ACC112 (cell line): ENCODE results near the gene USP36.
"Not testable (repeated sequence)": the region's sequence is repeated elsewhere in the genome, so short reads cannot be mapped to it uniquely, and the experiment has no call there.

Experiments used
- H2AFZ ChIP-seq: fragments of 200-600 bp; sonication (generic); one replicate; pipeline ENCODE4 v1.6.0; 2017; ENCODE audit warnings: antibody characterized with exemption, low read length; ENCODE audit not compliant: unreplicated experiment
- H3K27ac ChIP-seq: fragments of 200-600 bp; sonication (generic); 2 replicates; pipeline ENCODE4 v1.5.1; 2014; ENCODE audit warnings: low read depth, mild to moderate bottlenecking, antibody characterized with exemption, low read length, moderate library complexity
- H3K27me3 ChIP-seq: fragments of 200-600 bp; sonication (generic); 2 replicates; pipeline ENCODE4 v1.6.1; 2014; ENCODE audit warnings: mild to moderate bottlenecking, antibody characterized with exemption, low read length, moderate library complexity, mixed read lengths; ENCODE audit not compliant: insufficient read depth
- H3K36me3 ChIP-seq: fragments of 200-600 bp; sonication (generic); 2 replicates; pipeline ENCODE4 v1.6.1; 2016; ENCODE audit warnings: mild to moderate bottlenecking, antibody characterized with exemption, low read length, moderate library complexity, mixed read lengths; ENCODE audit not compliant: insufficient read depth
- H3K4me1 ChIP-seq: fragments of 200-600 bp; sonication (generic); one replicate; pipeline ENCODE4 v1.6.1; 2016; ENCODE audit warnings: low read length, mixed read lengths; ENCODE audit not compliant: insufficient read depth, unreplicated experiment, control insufficient read depth
- H3K4me3 ChIP-seq: fragments of 200-600 bp; sonication (generic); 2 replicates; pipeline ENCODE4 v1.5.1; 2014; ENCODE audit warnings: mild to moderate bottlenecking, low read depth, low read length
- H3K79me2 ChIP-seq: fragments of 200-600 bp; sonication (generic); one replicate; pipeline ENCODE4 v1.6.0; 2016; ENCODE audit warnings: low read length; ENCODE audit not compliant: control insufficient read depth, unreplicated experiment, insufficient read depth

USP36 gene

GRCh38 chr17:78840780-78841611 lies at the start of gene USP36:
Gene USP36 (minus strand): TSS chr17:78840814. CDS start chr17:78836363, 4,451 bp downstream.
- peaks cover 41% of the 10 kb centered on the region for H3K79me2 ChIP-seq
- H3K4me3 ChIP-seq = peak within 1 kb of the TSS; percentile 96
- H3K27me3 ChIP-seq = no peaks in the 10 kb centered on the region
- peak within 1 kb of the TSS; percentile 88 for H2AFZ ChIP-seq
- peaks cover 26% of the 10 kb centered on the region for H3K4me1 ChIP-seq
- peaks cover 14% of the 10 kb centered on the region for H3K36me3 ChIP-seq
- peak within 1 kb of the TSS; percentile 92 for H3K27ac ChIP-seq

DNA sequence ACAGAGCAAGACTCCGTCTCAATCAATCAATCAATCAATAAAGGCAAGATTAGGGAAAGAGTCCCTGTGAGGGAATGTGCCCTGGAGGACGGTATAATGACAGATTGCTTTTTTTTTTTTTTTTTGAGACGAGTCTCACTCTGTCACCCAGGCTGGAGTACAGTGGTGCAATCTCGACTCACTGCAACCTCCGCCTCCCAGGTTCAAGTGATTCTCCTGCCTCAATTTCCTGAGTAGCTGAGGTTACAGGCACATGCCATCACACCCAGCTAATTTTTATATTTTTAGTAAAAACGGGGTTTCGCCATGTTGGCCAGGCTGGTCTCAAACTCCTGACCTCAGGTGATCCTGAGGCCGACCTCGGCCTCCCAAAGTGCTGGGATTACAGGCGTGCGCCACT lies 49.5 kb upstream of the USP36 start:
- H3K27ac ChIP-seq, H2AFZ ChIP-seq, H3K4me3 ChIP-seq, H3K36me3 ChIP-seq, H3K27me3 ChIP-seq: not testable (repeated sequence)
- peaks cover 68% of the 10 kb centered on the region for H3K79me2 ChIP-seq
- H3K4me1 ChIP-seq = peaks cover 11% of the 10 kb centered on the region

GRCh38 chr17:78889531-78889930 lies 48.9 kb upstream of the USP36 start:
- H3K79me2 ChIP-seq = peaks cover 70% of the 10 kb centered on the region
- H3K27me3 ChIP-seq = no peaks in the 10 kb centered on the region
- peaks cover 17% of the 10 kb centered on the region for H3K4me1 ChIP-seq
- H3K27ac ChIP-seq = no peak overlapping the region
- no peaks in the 10 kb centered on the region for H3K36me3 ChIP-seq
- H3K4me3 ChIP-seq = no peak overlapping the region
- H2AFZ ChIP-seq = no peak overlapping the region

DNA sequence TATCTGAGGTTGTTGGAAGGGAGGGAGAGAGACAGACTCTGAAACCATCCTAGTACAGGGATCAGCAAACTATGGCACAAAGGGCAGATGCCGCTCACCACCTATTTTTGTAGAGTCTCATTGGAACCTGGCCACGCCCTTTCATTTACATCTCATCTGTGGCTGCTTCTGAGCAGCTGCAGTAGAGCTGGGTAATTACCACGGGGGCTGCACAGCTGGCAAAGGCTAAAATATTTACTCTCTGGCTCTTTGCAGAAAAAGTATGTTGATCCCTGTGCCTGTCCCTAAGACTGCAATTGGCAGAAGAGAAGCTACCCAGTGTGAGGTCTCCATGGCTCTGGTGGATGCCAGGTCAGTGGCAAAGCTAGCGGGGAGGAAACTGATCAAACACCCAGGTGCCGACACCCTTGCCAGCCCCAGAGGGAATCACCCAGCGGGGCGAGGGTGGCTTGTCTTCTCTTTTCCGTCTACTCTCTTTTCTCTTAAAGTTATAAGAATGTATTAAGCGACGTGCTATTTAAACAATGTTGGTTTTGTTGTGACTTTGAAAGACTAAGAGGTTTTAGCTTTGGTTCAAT lies 48.4 kb upstream of the USP36 start:
- Histone ChIP-seq H3K27ac (no peak overlapping the region), H3K4me1 (peaks cover 22% of the 10 kb centered on the region), H2AFZ (no peak overlapping the region), H3K36me3 (no peaks in the 10 kb centered on the region), H3K27me3 (no peaks in the 10 kb centered on the region), H3K4me3 (no peak overlapping the region), H3K79me2 (peaks cover 66% of the 10 kb centered on the region)

DNA sequence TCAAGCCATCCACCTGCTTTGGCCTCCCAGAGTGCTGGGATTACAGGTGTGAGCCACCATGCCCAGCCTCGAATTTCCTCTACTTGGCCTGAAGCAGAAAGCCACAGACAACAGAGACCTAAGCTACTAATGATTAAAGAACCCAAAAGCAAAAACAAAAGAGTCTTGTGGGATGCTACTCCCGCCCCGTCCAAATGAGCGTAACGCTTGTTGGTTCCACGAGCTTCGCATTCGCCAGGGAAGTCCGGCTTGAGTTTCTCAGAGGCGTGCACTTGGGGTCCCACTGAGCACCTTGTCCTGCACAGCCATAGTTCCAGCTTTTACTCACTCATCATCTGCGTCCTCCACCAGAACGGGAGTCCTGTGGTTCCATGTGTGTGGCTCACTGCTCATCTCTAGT lies 46.3 kb upstream of the USP36 start:
- H2AFZ ChIP-seq = no peak overlapping the region
- no peaks in the 10 kb centered on the region for H3K36me3 ChIP-seq
- peaks cover 50% of the 10 kb centered on the region for H3K79me2 ChIP-seq
- no peak overlapping the region for H3K27ac ChIP-seq
- no peak overlapping the region for H3K4me3 ChIP-seq
- peaks cover 39% of the 10 kb centered on the region for H3K4me1 ChIP-seq
- no peaks in the 10 kb centered on the region for H3K27me3 ChIP-seq

GRCh38 chr17:78885956-78886355 lies 45.3 kb upstream of the USP36 start:
- Histone ChIP-seq H3K4me1 (peaks cover 39% of the 10 kb centered on the region), H3K27ac (0 out of 2 replicates have a peak overlapping the region, but pooled peaks have one; percentile 93), H3K79me2 (peaks cover 55% of the 10 kb centered on the region)

DNA sequence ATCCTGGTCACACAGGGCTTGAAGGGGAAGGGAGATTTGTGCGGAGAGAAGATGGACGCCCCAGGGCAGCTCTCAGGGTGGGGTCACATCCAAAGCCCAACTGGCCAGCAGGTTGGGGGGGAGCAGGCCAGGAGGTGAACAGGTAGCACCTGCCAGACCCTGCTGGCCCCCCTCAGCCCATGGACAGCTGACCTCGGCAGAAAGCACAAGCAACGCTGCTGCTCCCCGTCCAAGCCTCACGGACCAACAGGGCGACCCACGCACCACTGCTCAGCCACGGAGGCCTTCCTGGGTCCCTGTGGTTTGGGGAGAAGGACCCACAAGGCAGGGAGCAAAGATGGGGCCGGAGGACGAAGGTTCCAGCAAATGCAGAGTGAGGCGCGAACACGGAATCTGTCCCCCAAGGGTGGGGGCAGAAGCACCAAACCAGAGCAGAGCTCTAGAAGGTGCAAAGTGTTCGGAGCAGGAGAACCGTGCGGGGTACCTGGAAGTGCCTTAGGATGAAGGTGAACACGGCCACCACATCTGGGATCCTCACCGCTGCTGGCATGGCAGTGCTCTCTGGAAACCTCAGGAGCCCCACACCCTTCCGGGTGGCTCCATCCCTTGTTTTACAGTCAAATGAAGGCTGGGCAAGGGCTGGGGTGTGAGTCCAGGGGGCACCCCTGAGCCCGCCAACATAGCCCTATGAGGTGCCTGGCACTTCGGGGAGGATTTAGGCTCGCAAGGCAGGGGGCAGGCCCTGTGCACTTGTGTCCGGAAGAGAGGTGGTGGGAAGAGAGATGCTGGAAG lies 44.5 kb upstream of the USP36 start:
- Histone ChIP-seq H2AFZ (no peak overlapping the region), H3K4me3 (peak overlapping the region; percentile 52), H3K27me3 (no peaks in the 10 kb centered on the region), H3K4me1 (peaks cover 42% of the 10 kb centered on the region), H3K27ac (peak overlapping the region; percentile 93), H3K79me2 (peaks cover 57% of the 10 kb centered on the region), H3K36me3 (no peaks in the 10 kb centered on the region)

More at GRCh38 chr17:78885956-78886355, 45.3 kb upstream of the USP36 start:
- H3K36me3 ChIP-seq = no peaks in the 10 kb centered on the region
- H3K27me3 ChIP-seq = no peaks in the 10 kb centered on the region
- H3K4me3 ChIP-seq = no peak overlapping the region
- H2AFZ ChIP-seq = no peak overlapping the region

- Histone ChIP-seq H3K27me3 (no peaks in the 10 kb centered on the region), H3K4me1 (peaks cover 48% of the 10 kb centered on the region), H3K36me3 (no peaks in the 10 kb centered on the region), H3K4me3 (peak overlapping the region; percentile 52), H3K79me2 (peaks cover 56% of the 10 kb centered on the region), H2AFZ (no peak overlapping the region), H3K27ac (peak overlapping the region; percentile 93)
Measured at GRCh38 chr17:78884148-78884825, 43.7 kb upstream of the USP36 start.

- H2AFZ ChIP-seq = no peak overlapping the region
- peaks cover 55% of the 10 kb centered on the region for H3K4me1 ChIP-seq
- no peaks in the 10 kb centered on the region for H3K27me3 ChIP-seq
- peaks cover 57% of the 10 kb centered on the region for H3K79me2 ChIP-seq
- no peaks in the 10 kb centered on the region for H3K36me3 ChIP-seq
- H3K27ac ChIP-seq = peak overlapping the region; percentile 93
- peak overlapping the region; percentile 52 for H3K4me3 ChIP-seq
Measured at GRCh38 chr17:78883533-78884131, 43.0 kb upstream of the USP36 start.

GRCh38 chr17:78883089-78883532 lies 42.5 kb upstream of the USP36 start:
- Histone ChIP-seq H3K4me3 (peak overlapping the region; percentile 52), H3K4me1 (peaks cover 57% of the 10 kb centered on the region), H3K27me3 (no peaks in the 10 kb centered on the region), H3K27ac (peak overlapping the region; percentile 93), H3K36me3 (no peaks in the 10 kb centered on the region), H3K79me2 (peaks cover 56% of the 10 kb centered on the region), H2AFZ (peak overlapping the region; percentile 7)
